ENCODE measurements around the gene FNIP1.

The FNIP1 gene

DNA sequence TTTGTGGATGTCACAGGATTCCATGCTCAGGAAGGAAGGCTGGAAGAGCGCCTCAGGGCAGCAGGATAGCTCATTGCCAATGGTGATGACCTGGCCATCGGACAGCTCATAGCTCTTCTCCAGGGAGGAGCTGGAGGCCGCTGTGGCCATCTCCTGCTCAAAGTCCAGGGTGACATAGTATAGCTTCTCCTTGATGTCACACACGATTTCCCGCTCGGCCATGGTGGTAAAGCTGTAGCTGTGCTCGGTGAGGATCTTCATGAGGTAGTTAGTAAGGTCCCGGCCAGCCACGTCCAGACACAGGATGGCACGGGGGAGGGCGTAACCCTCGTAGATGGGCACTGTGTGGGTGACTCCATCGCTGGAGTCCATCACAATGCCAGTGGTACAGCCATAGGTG lies 137.5 kb downstream of the FNIP1 start:
- H3K9me3 ChIP-seq (replicated peaks; ENCODE audit: insufficient read depth, low read length) = no peaks in the 10 kb centered on the region
- H3K27ac ChIP-seq (ENCODE audit: low read length) = no peak overlapping the region
- H3F3A ChIP-seq (ENCODE audit: insufficient read depth, low read length) = no peaks in the 10 kb centered on the region
- H3K9me2 ChIP-seq (replicated peaks; ENCODE audit: insufficient read depth, low read length) = no peaks in the 10 kb centered on the region
- no peaks in the 10 kb centered on the region for H4K20me1 ChIP-seq (ENCODE audit: insufficient read depth, low read length)
- H3K9ac ChIP-seq (ENCODE audit: low read length) = no peak overlapping the region
- H3K36me3 ChIP-seq (replicated peaks; ENCODE audit: insufficient read depth, low read length) = peaks cover 4% of the 10 kb centered on the region; the same call in 1 of the 2 replicates
- TF ChIP-seq EZH2phosphoT487 (IDR thresholded peaks at IDR 0.05; ENCODE audit: low read length) (no peak), EZH2 (optimal IDR thresholded peaks at IDR 0.05; ENCODE audit: low read depth, low read length) (no peak)
- TF ChIP-seq, protein P1, sequence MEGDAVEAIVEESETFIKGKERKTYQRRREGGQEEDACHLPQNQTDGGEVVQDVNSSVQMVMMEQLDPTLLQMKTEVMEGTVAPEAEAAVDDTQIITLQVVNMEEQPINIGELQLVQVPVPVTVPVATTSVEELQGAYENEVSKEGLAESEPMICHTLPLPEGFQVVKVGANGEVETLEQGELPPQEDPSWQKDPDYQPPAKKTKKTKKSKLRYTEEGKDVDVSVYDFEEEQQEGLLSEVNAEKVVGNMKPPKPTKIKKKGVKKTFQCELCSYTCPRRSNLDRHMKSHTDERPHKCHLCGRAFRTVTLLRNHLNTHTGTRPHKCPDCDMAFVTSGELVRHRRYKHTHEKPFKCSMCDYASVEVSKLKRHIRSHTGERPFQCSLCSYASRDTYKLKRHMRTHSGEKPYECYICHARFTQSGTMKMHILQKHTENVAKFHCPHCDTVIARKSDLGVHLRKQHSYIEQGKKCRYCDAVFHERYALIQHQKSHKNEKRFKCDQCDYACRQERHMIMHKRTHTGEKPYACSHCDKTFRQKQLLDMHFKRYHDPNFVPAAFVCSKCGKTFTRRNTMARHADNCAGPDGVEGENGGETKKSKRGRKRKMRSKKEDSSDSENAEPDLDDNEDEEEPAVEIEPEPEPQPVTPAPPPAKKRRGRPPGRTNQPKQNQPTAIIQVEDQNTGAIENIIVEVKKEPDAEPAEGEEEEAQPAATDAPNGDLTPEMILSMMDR (IDR thresholded peaks at IDR 0.05; ENCODE audit: low read length) = no peak
- no peaks in the 10 kb centered on the region for H3K79me2 ChIP-seq (ENCODE audit: low read length)
- no peaks in the 10 kb centered on the region for H3K27me3 ChIP-seq (replicated peaks; ENCODE audit: insufficient read depth, low read length)
- no peaks in the 10 kb centered on the region for H3K4me1 ChIP-seq (ENCODE audit: low read length)
- no peak overlapping the region for H3K4me2 ChIP-seq (ENCODE audit: low read depth, low read length)
- DNase-seq = no peak
- H2AFZ ChIP-seq (ENCODE audit: low read length) = no peak overlapping the region
- no peak overlapping the region for H3K4me3 ChIP-seq (ENCODE audit: low read length)

GRCh38 chr5:131654776-131655175 lies 142.0 kb downstream of the FNIP1 start:
- no peak overlapping the region for H2AFZ ChIP-seq (ENCODE audit: low read length)
- no peak overlapping the region for H3K9ac ChIP-seq (ENCODE audit: low read length)
- H3K79me2 ChIP-seq (ENCODE audit: low read length) = peaks cover 3% of the 10 kb centered on the region; the same call in 1 of the 2 replicates
- no peak overlapping the region for H3K27ac ChIP-seq (ENCODE audit: low read length)
- no peaks in the 10 kb centered on the region for H3K9me3 ChIP-seq (replicated peaks; ENCODE audit: insufficient read depth, low read length)
- no peak for TF ChIP-seq EZH2phosphoT487 (IDR thresholded peaks at IDR 0.05; ENCODE audit: low read length)
- TF ChIP-seq, protein P1 (IDR thresholded peaks at IDR 0.05; ENCODE audit: low read length) = no peak
- no peak for TF ChIP-seq EZH2 (optimal IDR thresholded peaks at IDR 0.05; ENCODE audit: low read depth, low read length)
- H3K9me2 ChIP-seq (replicated peaks; ENCODE audit: insufficient read depth, low read length) = no peaks in the 10 kb centered on the region
- no peaks in the 10 kb centered on the region for H3F3A ChIP-seq (ENCODE audit: insufficient read depth, low read length)
- H3K36me3 ChIP-seq (replicated peaks; ENCODE audit: insufficient read depth, low read length) = peaks cover 4% of the 10 kb centered on the region; the same call in 1 of the 2 replicates
- H3K4me3 ChIP-seq (ENCODE audit: low read length) = no peak overlapping the region
- H4K20me1 ChIP-seq (ENCODE audit: insufficient read depth, low read length) = no peaks in the 10 kb centered on the region
- no peaks in the 10 kb centered on the region for H3K4me1 ChIP-seq (ENCODE audit: low read length)
- no peaks in the 10 kb centered on the region for H3K27me3 ChIP-seq (replicated peaks; ENCODE audit: insufficient read depth, low read length)
- no peak for DNase-seq
- H3K4me2 ChIP-seq (ENCODE audit: low read depth, low read length) = no peak overlapping the region

DNA sequence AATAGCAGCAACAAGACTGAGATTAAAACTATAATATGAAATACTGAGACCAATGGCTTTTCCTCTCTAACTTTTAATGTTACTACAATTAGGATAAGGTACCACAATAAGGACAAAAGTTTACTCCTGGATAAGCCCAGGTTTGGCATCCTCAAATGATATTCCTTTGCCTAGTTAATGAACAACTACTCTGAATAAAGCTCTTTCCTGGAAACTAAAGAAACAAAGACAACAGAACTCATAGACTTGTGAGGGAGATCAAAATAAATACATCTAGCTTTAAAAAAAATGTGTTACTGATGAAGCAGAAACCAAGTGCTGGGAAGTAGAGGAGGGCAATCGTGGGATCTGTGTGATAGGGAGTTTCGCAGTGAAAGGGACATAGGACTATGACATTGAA lies 142.5 kb downstream of the FNIP1 start:
- H3K27me3 ChIP-seq (replicated peaks; ENCODE audit: insufficient read depth, low read length) = no peaks in the 10 kb centered on the region
- H3K4me1 ChIP-seq (ENCODE audit: low read length) = no peaks in the 10 kb centered on the region
- no peaks in the 10 kb centered on the region for H3K9me3 ChIP-seq (replicated peaks; ENCODE audit: insufficient read depth, low read length)
- H2AFZ ChIP-seq (ENCODE audit: low read length) = no peak overlapping the region
- H3K4me2 ChIP-seq (ENCODE audit: low read depth, low read length) = no peak overlapping the region
- no peaks in the 10 kb centered on the region for H4K20me1 ChIP-seq (ENCODE audit: insufficient read depth, low read length)
- no peak overlapping the region for H3K9ac ChIP-seq (ENCODE audit: low read length)
- no peaks in the 10 kb centered on the region for H3F3A ChIP-seq (ENCODE audit: insufficient read depth, low read length)
- no peak overlapping the region for H3K4me3 ChIP-seq (ENCODE audit: low read length)
- no peak overlapping the region for H3K27ac ChIP-seq (ENCODE audit: low read length)
- peaks cover 3% of the 10 kb centered on the region; the same call in 1 of the 2 replicates for H3K79me2 ChIP-seq (ENCODE audit: low read length)
- no peak for DNase-seq
- TF ChIP-seq EZH2phosphoT487 (IDR thresholded peaks at IDR 0.05; ENCODE audit: low read length) = no peak
- TF ChIP-seq EZH2 (optimal IDR thresholded peaks at IDR 0.05; ENCODE audit: low read depth, low read length) = no peak
- TF ChIP-seq, protein P1 (IDR thresholded peaks at IDR 0.05; ENCODE audit: low read length) = no peak
- peaks cover 4% of the 10 kb centered on the region; the same call in 1 of the 2 replicates for H3K36me3 ChIP-seq (replicated peaks; ENCODE audit: insufficient read depth, low read length)
- no peaks in the 10 kb centered on the region for H3K9me2 ChIP-seq (replicated peaks; ENCODE audit: insufficient read depth, low read length)
